ENCODE results near the gene OR10G8. TPM values are rescaled to one million over a fixed set of nuclear protein-coding genes. Genes with fewer than 3 reads are reported as not detected.
"Not testable (repeated sequence)": the region's sequence is repeated elsewhere in the genome, so short reads cannot be mapped to it uniquely, and the experiment has no call there.

The OR10G8 gene
- under 0.01 TPM for total RNA-seq

GRCh38 chr11:124026498-124026897 lies at the start of gene OR10G8:
Gene OR10G8, plus strand, starts transcription at chr11:124026798. Its CDS starts 2,825 bp downstream, at chr11:124029623.
- no peak for DNase-seq (ENCODE audit: low read depth in 2 of 3, low spot score in 2 of 3)

- no peak for DNase-seq (ENCODE audit: low read depth in 2 of 3, low spot score in 2 of 3)
Observed at GRCh38 chr11:123977731-123978347, 48.8 kb upstream of the OR10G8 start, which contains the start of gene OR10S1. Gene OR10S1, minus strand, starts transcription at chr11:123977781. Its CDS starts 117 bp downstream, at chr11:123977664.

- DNase-seq (ENCODE audit: low read depth in 2 of 3, low spot score in 2 of 3) = no peak
Observed at GRCh38 chr11:123979311-123979710, 47.3 kb upstream of the OR10G8 start.

GRCh38 chr11:123995119-123995518 lies 31.5 kb upstream of the OR10G8 start, which contains the start of gene OR10G6:
Gene OR10G6, minus strand, starts transcription at chr11:123995161. Its CDS starts 0 bp downstream, at chr11:123995161.
- no peak for DNase-seq (ENCODE audit: low read depth in 2 of 3, low spot score in 2 of 3)

GRCh38 chr11:124012697-124013096 lies 13.9 kb upstream of the OR10G8 start, which contains the start of gene OR10G4:
Gene OR10G4, plus strand, starts transcription at chr11:124012997. Its CDS starts 2,578 bp downstream, at chr11:124015575.
- DNase-seq (ENCODE audit: low read depth in 2 of 3, low spot score in 2 of 3) = no peak

- not testable (repeated sequence) for DNase-seq (ENCODE audit: low read depth in 2 of 3, low spot score in 2 of 3)
Observed at GRCh38 chr11:124015837-124016236, 10.8 kb upstream of the OR10G8 start.

GRCh38 chr11:124036666-124037065 lies 10.1 kb downstream of the OR10G8 start:
- no peak for DNase-seq (ENCODE audit: low read depth in 2 of 3, low spot score in 2 of 3)

- DNase-seq (ENCODE audit: low read depth in 2 of 3, low spot score in 2 of 3) = no peak
Observed at GRCh38 chr11:124039557-124039956, 13.0 kb downstream of the OR10G8 start.

GRCh38 chr11:124041254-124041653 lies 14.7 kb downstream of the OR10G8 start, which contains the start of gene OR10G7:
Gene OR10G7, minus strand, starts transcription at chr11:124041325. Its CDS starts 2,324 bp downstream, at chr11:124039001.
- DNase-seq (ENCODE audit: low read depth in 2 of 3, low spot score in 2 of 3) = no peak

- DNase-seq (ENCODE audit: low read depth in 2 of 3, low spot score in 2 of 3) = no peak
Observed at GRCh38 chr11:124043420-124043819, 16.8 kb downstream of the OR10G8 start.

- no peak for DNase-seq (ENCODE audit: low read depth in 2 of 3, low spot score in 2 of 3)
Observed at GRCh38 chr11:124050748-124051147, 24.1 kb downstream of the OR10G8 start.

- no peak for DNase-seq (ENCODE audit: low read depth in 2 of 3, low spot score in 2 of 3)
Observed at GRCh38 chr11:124052966-124053365, 26.4 kb downstream of the OR10G8 start.

- DNase-seq (ENCODE audit: low read depth in 2 of 3, low spot score in 2 of 3) = no peak
Observed at GRCh38 chr11:124068601-124069110, 42.1 kb downstream of the OR10G8 start.

GRCh38 chr11:124069429-124070401 lies 43.1 kb downstream of the OR10G8 start:
- DNase-seq (ENCODE audit: low read depth in 2 of 3, low spot score in 2 of 3) = peak in 2 of 3 donors; percentile 72 to 81

GRCh38 chr11:124070915-124071622 lies 44.5 kb downstream of the OR10G8 start:
- peak; percentile 39 to 91 (median 79) for DNase-seq (ENCODE audit: low read depth in 2 of 3, low spot score in 2 of 3)

GRCh38 chr11:124071623-124071948 lies 45.0 kb downstream of the OR10G8 start:
- no peak for DNase-seq (ENCODE audit: low read depth in 2 of 3, low spot score in 2 of 3)

- no peak for DNase-seq (ENCODE audit: low read depth in 2 of 3, low spot score in 2 of 3)
Observed at GRCh38 chr11:124072147-124072546, 45.5 kb downstream of the OR10G8 start.

- DNase-seq (ENCODE audit: low read depth in 2 of 3, low spot score in 2 of 3) = no peak
Observed at GRCh38 chr11:124074554-124074953, 48.0 kb downstream of the OR10G8 start.

GRCh38 chr11:124075492-124075840 lies 48.9 kb downstream of the OR10G8 start:
- DNase-seq (ENCODE audit: low read depth in 2 of 3, low spot score in 2 of 3) = no peak

- DNase-seq (ENCODE audit: low read depth in 2 of 3, low spot score in 2 of 3) = peak in 2 of 3 donors; percentile 37 to 39
Observed at GRCh38 chr11:124075841-124076651, 49.4 kb downstream of the OR10G8 start.
